H1 (cell line): ENCODE results near the gene PRRT1B. TPM values are rescaled to one million over a fixed set of nuclear protein-coding genes. Genes with fewer than 3 reads are reported as not detected.

Source experiments
- CTCF ChIA-PET: fragments of 300-600 bp; sonication (Branson Sonifier 250); formaldehyde crosslinking; loops from one replicate; lab custom pipeline; 2021; ENCODE audit not compliant: partially characterized antibody; lab: Charles Lee
- POLR2A ChIA-PET: fragments of 300-600 bp; sonication (Branson Sonifier 250); formaldehyde crosslinking; loops from one replicate; lab custom pipeline; 2021; ENCODE audit warnings: inconsistent platforms; ENCODE audit not compliant: partially characterized antibody; lab: Charles Lee
- DNase-seq, 2 experiments: peaks; one replicate each; pipeline versions ENCODE4 v3.0.0 to v3.0.0-alpha.2; 2010 to 2022; ENCODE audit warnings: low spot score in 2 of 2, low read depth in 1 of 2, mixed read lengths in 1 of 2
- FAIRE-seq: peaks from 2 replicates; lab custom pipeline; 2011; peaks lifted over from hg19 to GRCh38; lab: Jason Lieb, UNC
- H2AFZ ChIP-seq: 2 replicates; pipeline ENCODE4 v1.8.1; 2012; ENCODE audit warnings: low read length, inconsistent platforms
- H2AK5ac ChIP-seq: 2 replicates; pipeline ENCODE4 v1.6.1; 2013; ENCODE audit warnings: low read depth, low read length
- H2BK120ac ChIP-seq: replicated peaks from 2 replicates; pipeline ENCODE3; 2013; ENCODE audit warnings: low read depth, low read length, inconsistent platforms
- H2BK12ac ChIP-seq: 2 replicates; pipeline ENCODE4 v1.6.1; 2013; ENCODE audit warnings: low read depth, low read length
- H2BK15ac ChIP-seq: 2 replicates; pipeline ENCODE4 v1.6.1; 2013; ENCODE audit warnings: low read length
- H2BK20ac ChIP-seq: 2 replicates; pipeline ENCODE4 v1.6.1; 2013; ENCODE audit warnings: low read length
- H2BK5ac ChIP-seq: 2 replicates; pipeline ENCODE4 v1.6.1; 2013; ENCODE audit warnings: low read depth, low read length
- H3K14ac ChIP-seq: 2 replicates; pipeline ENCODE4 v1.6.1; 2013; ENCODE audit warnings: inconsistent platforms; ENCODE audit not compliant: insufficient read length
- H3K18ac ChIP-seq: 2 replicates; pipeline ENCODE4 v1.6.1; 2013; ENCODE audit warnings: low read length; ENCODE audit errors: extremely low read depth
- H3K23ac ChIP-seq: 2 replicates; pipeline ENCODE4 v1.6.1; 2013; ENCODE audit warnings: inconsistent platforms; ENCODE audit not compliant: insufficient read length
- H3K23me2 ChIP-seq: 2 replicates; pipeline ENCODE4 v1.6.1; 2013; ENCODE audit warnings: low read depth, low read length
- H3K27ac ChIP-seq: 2 replicates; pipeline ENCODE4 v1.6.1; 2011; ENCODE audit warnings: low read depth, low read length, inconsistent platforms
- H3K27me3 ChIP-seq, 4 experiments: replicated peaks in 1 of 4; 1 replicate in 1 of 4; 2 replicates in 3 of 4; pipeline versions ENCODE4 v1.6.1 to v1.8.1; 2011 to 2013; ENCODE audit warnings: low read length in 3 of 4, mild to moderate bottlenecking in 3 of 4, inconsistent platforms in 2 of 4, mixed read lengths in 2 of 4, moderate library complexity in 1 of 4; ENCODE audit not compliant: control insufficient read depth in 3 of 4, insufficient read depth in 3 of 4; ENCODE audit errors: extremely low read depth in 1 of 4
- H3K36me3 ChIP-seq, 4 experiments: 2 replicates each; pipeline versions ENCODE4 v1.6.1 to v1.8.1; 2011 to 2013; ENCODE audit warnings: mild to moderate bottlenecking in 4 of 4, low read length in 3 of 4, moderate library complexity in 2 of 4, control low read depth in 1 of 4, inconsistent platforms in 1 of 4; ENCODE audit not compliant: insufficient read depth in 4 of 4, control insufficient read depth in 2 of 4
- H3K4ac ChIP-seq: replicated peaks from 2 replicates; pipeline ENCODE3; 2013; ENCODE audit warnings: low read length, low read depth, mixed read lengths, inconsistent platforms; ENCODE audit not compliant: insufficient read length
- H3K4me1 ChIP-seq, 4 experiments: replicated peaks in 1 of 4; 1 replicate in 1 of 4; 2 replicates in 3 of 4; pipeline versions ENCODE4 v1.6.1 to v1.8.1; 2011 to 2013; ENCODE audit warnings: low read length in 3 of 4, inconsistent platforms in 2 of 4, mixed read lengths in 1 of 4; ENCODE audit not compliant: insufficient read depth in 4 of 4, control insufficient read depth in 3 of 4
- H3K4me2 ChIP-seq, 2 experiments: 2 replicates each; pipeline versions ENCODE4 v1.6.1 to v1.8.1; 2011 to 2013; ENCODE audit warnings: low read depth in 2 of 2, low read length in 2 of 2, control low read depth in 1 of 2, inconsistent platforms in 1 of 2, mild to moderate bottlenecking in 1 of 2; ENCODE audit not compliant: insufficient read depth in 1 of 2
- H3K4me3 ChIP-seq, 4 experiments: fragments of 200-600, 300-600 bp in 1 of 4; sonication (generic), shearing (Covaris generic), sonication (Bioruptor Twin) in 1 of 4; 2 replicates each; pipeline versions ENCODE4 v1.5.1 to v1.8.1; 2011 to 2016; ENCODE audit warnings: low read length in 4 of 4, low read depth in 3 of 4, control low read depth in 2 of 4, inconsistent platforms in 2 of 4, mild to moderate bottlenecking in 2 of 4, mixed read lengths in 1 of 4, moderate library complexity in 1 of 4; ENCODE audit not compliant: insufficient read depth in 2 of 4; ENCODE audit errors: extremely low read depth in 1 of 4
- H3K56ac ChIP-seq: replicated peaks from 2 replicates; pipeline ENCODE3; 2013; ENCODE audit warnings: low read depth, mild to moderate bottlenecking, mixed read lengths, low read length, inconsistent platforms; ENCODE audit not compliant: insufficient read length
- H3K79me1 ChIP-seq: 2 replicates; pipeline ENCODE4 v1.6.1; 2013; ENCODE audit warnings: low read depth, low read length, control low read depth
- H3K79me2 ChIP-seq, 2 experiments: 2 replicates each; pipeline versions ENCODE4 v1.6.1 to v1.8.1; 2012 to 2013; ENCODE audit warnings: low read length in 2 of 2, mild to moderate bottlenecking in 2 of 2, inconsistent platforms in 1 of 2; ENCODE audit not compliant: insufficient read depth in 2 of 2, control insufficient read depth in 1 of 2
- H3K9ac ChIP-seq, 4 experiments: replicated peaks in 1 of 4; 1 replicate in 1 of 4; 2 replicates in 3 of 4; pipeline versions ENCODE4 v1.6.1 to v1.8.1; 2011 to 2013; ENCODE audit warnings: low read depth in 3 of 4, low read length in 3 of 4, control low read depth in 2 of 4, mild to moderate bottlenecking in 2 of 4, moderate library complexity in 2 of 4, inconsistent platforms in 1 of 4; ENCODE audit errors: extremely low read depth in 1 of 4
- H3K9me3 ChIP-seq, 2 experiments: 2 replicates each; pipeline versions ENCODE4 v1.6.1 to v1.8.1; 2012 to 2013; ENCODE audit warnings: mild to moderate bottlenecking in 2 of 2, moderate library complexity in 2 of 2, control low read depth in 1 of 2, inconsistent platforms in 1 of 2, low read depth in 1 of 2, low read length in 1 of 2, mixed read lengths in 1 of 2; ENCODE audit not compliant: insufficient read depth in 2 of 2
- H4K20me1 ChIP-seq, 2 experiments: replicated peaks in 1 of 2; 2 replicates each; pipeline versions ENCODE3 to v1.8.1; 2011 to 2013; ENCODE audit warnings: inconsistent platforms in 2 of 2, low read length in 2 of 2, mild to moderate bottlenecking in 1 of 2; ENCODE audit not compliant: insufficient read depth in 2 of 2, control insufficient read depth in 1 of 2
- H4K5ac ChIP-seq: 2 replicates; pipeline ENCODE4 v1.6.1; 2013; ENCODE audit warnings: low read length, low read depth, mixed read lengths, inconsistent platforms; ENCODE audit not compliant: insufficient read length
- H4K8ac ChIP-seq: 2 replicates; pipeline ENCODE4 v1.8.0; 2013; ENCODE audit warnings: mild to moderate bottlenecking, moderate library complexity, low read length, inconsistent platforms; ENCODE audit not compliant: insufficient read depth; ENCODE audit errors: extremely low read depth
- H4K91ac ChIP-seq: replicated peaks from 2 replicates; pipeline ENCODE3; 2013; ENCODE audit warnings: low read length, mixed read lengths, inconsistent platforms; ENCODE audit not compliant: insufficient read length
- ASH2L ChIP-seq: fragments of 200-600, 300-600 bp; sonication (generic); IDR thresholded peaks from one replicate; pipeline ENCODE4 v1.7.1; 2017; ENCODE audit warnings: low read length
- CTBP2 ChIP-seq: IDR thresholded peaks from 2 replicates; pipeline ENCODE4 v1.7.0; 2011; ENCODE audit warnings: borderline replicate concordance, mild to moderate bottlenecking, moderate library complexity, mixed read lengths, low read length; ENCODE audit not compliant: insufficient read depth, insufficient read length
- HDAC6 ChIP-seq: IDR thresholded peaks from one replicate; pipeline ENCODE4 v1.7.1; 2012; ENCODE audit warnings: low read depth, mild to moderate bottlenecking, inconsistent platforms, low read length, moderate library complexity
- SIRT6 ChIP-seq: IDR thresholded peaks from one replicate; pipeline ENCODE4 v1.7.1; 2012; ENCODE audit warnings: low read length, inconsistent platforms
- SUZ12 ChIP-seq: fragments of 200-600 bp; sonication (generic); IDR thresholded peaks from 2 replicates; pipeline ENCODE4 v1.6.1; 2012; ENCODE audit warnings: mild to moderate bottlenecking, inconsistent platforms, low read length, moderate library complexity, mixed read lengths
- WGBS, 2 experiments: shearing (Covaris generic) in 1 of 2; methylation state at CpG; one replicate each; pipeline versions ENCODE4 v1.1.6 to v1.1.7; 2013 to 2015; ENCODE audit warnings: low lambda C conversion rate in 2 of 2, mixed read lengths in 2 of 2, inconsistent platforms in 1 of 2, low coverage in 1 of 2, missing lambda C conversion rate in 1 of 2; ENCODE audit not compliant: insufficient replicate concordance in 2 of 2, insufficient coverage in 1 of 2, insufficient read length in 1 of 2; ENCODE audit errors: extremely low coverage in 1 of 2, missing lambda C conversion rate in 1 of 2; 5-methylcytosine and 5-hydroxymethylcytosine counted together
- polyA plus RNA-seq, 7 experiments: library from polyadenylated mRNA; depleted of rRNA in 3 of 7; stranded (reverse) in 5 of 7; unstranded in 2 of 7; fragments of >200 nt in 5 of 7; fragments of 200-250 nt in 2 of 7; gene quantifications; 1 replicate in 5 of 7; 2 replicates in 1 of 7; 4 replicates in 1 of 7; pipeline versions ENCODE4 v1.2.1 to v1.2.3, GENCODE V29; 2011 to 2013; ENCODE audit warnings: missing spikeins in 2 of 7, mixed read lengths in 2 of 7
- total RNA-seq: library from RNA; stranded (reverse); fragmentation: NEBNext Ultra II Directional; extraction: Animal tissue kit (Norgen Biotek cat#: 25700); gene quantifications from 2 replicates; pipeline ENCODE4 v1.2.1, GENCODE V29; 2021

Gene PRRT1B
- total and polyA plus RNA-seq, 2 of the 8 experiments (the other 6 are each of a cell fraction or from before 2014, with no cell fraction given), result 0.30 to 1.2 TPM

- Histone ChIP-seq H3K18ac (no peak overlapping the region), H2BK5ac (no peak overlapping the region), H3K79me1 (no peaks in the 10 kb centered on the region), H2BK120ac (no peak overlapping the region), H4K8ac (no peak overlapping the region), H2AFZ (no peak overlapping the region), H4K91ac (no peak overlapping the region), H3K23me2 (no peaks in the 10 kb centered on the region), H3K79me2 (no peaks in the 10 kb centered on the region), H3K4ac (no peak overlapping the region), H4K20me1 (peaks cover 5% of the 10 kb centered on the region in 2 experiments), H3K9ac (no peak overlapping the region), H3K4me3 (no peak overlapping the region), H2AK5ac (no peak overlapping the region), H3K56ac (no peak overlapping the region), H3K9me3 (no peaks in the 10 kb centered on the region), H2BK12ac (no peak overlapping the region), H3K23ac (no peak overlapping the region), H4K5ac (no peak overlapping the region), H3K4me1 (no peaks in the 10 kb centered on the region), H3K36me3 (peaks cover 12 to 76% (median 46%) of the 10 kb centered on the region in 4 experiments), H3K27me3 (no peaks in the 10 kb centered on the region), H2BK20ac (no peak overlapping the region), H3K27ac (no peak overlapping the region), H3K4me2 (no peak overlapping the region), H3K14ac (no peak overlapping the region), H2BK15ac (no peak overlapping the region)
- FAIRE-seq (no peak), DNase-seq (no peak)
- ChIA-PET POLR2A (interaction anchor here (0.7 to 2.9 kb wide), 8 partner anchors 10 to 361 kb away, joined by 3 to 24 read pairs (median 3); no protein-coding TSS in a partner anchor), CTCF (interaction anchor here (0.8 to 1.1 kb wide), 2 partner anchors 39 to 214 kb away, joined by 3 read pairs; no protein-coding TSS in a partner anchor)
- 94% methylated on average over 9 of the region's 9 CpGs; no CpG with 5 or more reads in 1 of the 2 experiments for WGBS, 2 experiments
- TF ChIP-seq SUZ12 (no peak), HDAC6 (no peak), SIRT6 (no peak), ASH2L (no peak), CTBP2 (no peak)
Observed at GRCh38 chr9:131523086-131523388, 22.3 kb upstream of the PRRT1B start.
